Ammon's horn (tissue), 1 donor: ENCODE measurements around the gene SLC16A13.
"Not testable (repeated sequence)": the region's sequence is repeated elsewhere in the genome, so short reads cannot be mapped to it uniquely, and the experiment has no call there.

ENCODE experiments used
- DNase-seq: peaks from one replicate; pipeline ENCODE4 v3.0.0-alpha.2; 2016; ENCODE audit warnings: low spot score

The SLC16A13 gene

GRCh38 chr17:7064261-7064660 is 28.4 kb downstream of the SLC16A13 start:
- DNase-seq = no peak

- DNase-seq = no peak
These were observed 31.4 kb downstream of the SLC16A13 start for GRCh38 chr17:7067198-7067597.

- DNase-seq = no peak
These were observed 32.5 kb downstream of the SLC16A13 start for GRCh38 chr17:7068268-7068667.

GRCh38 chr17:7070712-7071111 is 34.9 kb downstream of the SLC16A13 start:
- DNase-seq = no peak

- no peak for DNase-seq
These were observed 36.6 kb downstream of the SLC16A13 start for GRCh38 chr17:7072406-7072805.

- DNase-seq = no peak
These were observed 39.1 kb downstream of the SLC16A13 start for GRCh38 chr17:7074931-7075330.

GRCh38 chr17:7077911-7078546 is 42.2 kb downstream of the SLC16A13 start:
- DNase-seq = no peak

- no peak for DNase-seq
These were observed 42.9 kb downstream of the SLC16A13 start for GRCh38 chr17:7078711-7079110.

GRCh38 chr17:7079581-7080455 is 44.0 kb downstream of the SLC16A13 start, which contains the start of gene CLEC10A:
Gene CLEC10A (minus strand): TSS chr17:7080251. CDS start chr17:7078812, 1,439 bp downstream.
- DNase-seq = peak; percentile 18

- no peak for DNase-seq
These were observed 44.7 kb downstream of the SLC16A13 start for GRCh38 chr17:7080456-7081041.

GRCh38 chr17:7081341-7082062 is 45.7 kb downstream of the SLC16A13 start:
- no peak for DNase-seq

GRCh38 chr17:7083592-7083991 is 47.8 kb downstream of the SLC16A13 start:
- no peak for DNase-seq

GRCh38 chr17:7084088-7084487 is 48.3 kb downstream of the SLC16A13 start:
- DNase-seq = no peak

- not testable (repeated sequence) for DNase-seq
These were observed 52.6 kb downstream of the SLC16A13 start for GRCh38 chr17:7088442-7088841.

GRCh38 chr17:7089570-7089969 is 53.8 kb downstream of the SLC16A13 start:
- DNase-seq = not testable (repeated sequence)
